Measurements from ENCODE around the gene POU2F3.

Gene POU2F3

DNA sequence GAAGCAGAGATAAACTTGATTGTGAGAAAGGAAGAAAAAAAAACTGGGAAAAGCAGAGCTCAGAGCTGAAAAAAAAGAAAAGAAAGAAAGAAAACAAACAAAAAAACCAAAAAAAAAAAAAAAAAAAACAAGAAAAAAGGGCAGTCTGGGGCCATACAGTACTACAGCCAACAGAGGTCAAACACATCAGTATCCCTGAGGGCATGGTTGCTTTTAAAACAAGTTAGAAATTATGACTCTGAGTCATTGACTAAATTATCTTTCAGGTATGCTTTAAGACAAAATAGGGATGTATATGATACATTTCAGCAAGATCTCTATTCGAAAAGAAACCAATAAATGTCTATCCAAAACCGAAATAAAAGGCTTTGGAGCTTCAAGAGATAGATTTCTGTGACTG is 48.1 kb downstream of the POU2F3 start:
- no peak for DNase-seq

GRCh38 chr11:120289426-120289825 is 49.5 kb downstream of the POU2F3 start:
- no peak for DNase-seq

DNA sequence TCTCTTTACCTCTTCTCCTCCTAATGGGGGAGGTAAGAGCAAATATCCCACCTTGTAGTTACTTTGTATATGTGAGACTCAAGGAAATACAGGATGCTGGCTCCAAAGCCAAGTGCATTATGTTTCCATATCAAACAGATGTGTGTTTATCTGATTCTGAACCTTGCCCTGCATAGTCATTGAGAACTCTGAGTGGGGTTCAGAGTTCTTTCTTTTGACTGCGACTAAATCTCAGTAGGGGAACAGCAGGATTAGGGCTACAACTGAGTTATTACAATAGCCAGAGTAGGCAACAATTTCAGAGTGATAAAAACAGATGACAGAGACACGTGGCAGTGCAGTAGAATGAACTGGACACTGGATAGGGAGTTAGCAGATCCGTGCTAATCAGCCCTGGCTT is 51.0 kb downstream of the POU2F3 start:
- no peak for DNase-seq

GRCh38 chr11:120293038-120293800 is 53.3 kb downstream of the POU2F3 start:
- DNase-seq = no peak

GRCh38 chr11:120294096-120294495 is 54.2 kb downstream of the POU2F3 start:
- no peak for DNase-seq

DNA sequence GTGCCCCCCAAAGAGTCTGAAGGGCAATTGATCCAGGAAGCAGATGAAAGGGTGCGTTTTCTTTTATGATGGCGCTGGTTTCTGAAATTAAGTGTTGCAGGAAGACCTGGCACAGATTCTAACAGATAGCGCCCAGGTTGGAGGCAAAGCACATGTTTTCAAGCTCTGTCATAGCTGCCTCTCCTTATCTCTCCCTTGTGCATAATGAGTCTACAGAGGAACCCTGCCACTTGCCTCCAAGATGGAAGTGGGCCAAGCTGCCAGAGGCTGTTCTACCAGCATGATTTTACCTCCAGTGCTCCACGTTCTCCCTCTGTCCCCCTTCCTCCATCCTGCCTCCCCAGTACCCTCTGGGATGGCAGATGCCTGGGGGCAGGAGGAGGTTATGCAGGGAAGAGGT is 55.2 kb downstream of the POU2F3 start:
- peak; percentile 11 for DNase-seq

- DNase-seq = no peak
Measured at GRCh38 chr11:120296554-120296953, 56.6 kb downstream of the POU2F3 start.

- DNase-seq = no peak
Measured at GRCh38 chr11:120298461-120298860, 58.5 kb downstream of the POU2F3 start.

DNA sequence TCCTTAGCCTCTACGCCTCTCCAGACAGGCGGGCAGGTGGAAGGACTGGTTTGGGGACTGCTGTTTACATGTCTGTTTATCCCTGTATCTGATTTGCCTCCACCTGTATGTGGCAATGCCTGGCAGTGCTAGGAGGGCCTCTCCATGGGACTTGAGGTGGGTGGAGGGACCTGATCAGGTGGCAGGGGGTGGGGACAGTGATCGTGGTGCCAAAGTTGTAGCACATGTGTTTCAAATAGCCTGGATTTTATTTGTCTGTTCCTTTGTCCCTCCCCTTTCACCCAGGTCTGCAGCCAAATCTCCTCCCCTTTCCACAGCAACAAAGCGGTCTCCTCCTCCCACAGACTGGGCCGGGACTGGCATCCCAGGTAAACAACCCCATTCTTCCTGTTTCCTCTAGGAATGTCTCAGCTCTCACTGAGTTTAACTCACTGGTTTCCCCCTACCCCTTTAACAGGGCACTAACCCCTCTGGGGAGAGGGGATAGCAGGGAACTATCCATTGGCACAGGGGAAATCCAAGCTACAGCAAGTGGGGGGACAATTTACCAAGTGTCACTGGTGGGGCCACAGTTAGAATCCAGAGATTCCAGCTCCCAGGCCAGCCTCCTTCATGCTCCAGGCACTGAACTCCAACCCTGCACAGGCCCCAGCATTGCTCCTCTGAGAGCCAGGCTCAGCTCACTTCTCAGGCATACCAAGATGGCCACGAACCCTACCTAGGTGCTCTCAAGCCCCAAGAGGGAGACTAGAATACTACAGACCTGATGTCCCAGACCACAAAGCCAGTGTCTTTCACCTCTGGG is 62.3 kb downstream of the POU2F3 start:
- no peak for DNase-seq

DNA sequence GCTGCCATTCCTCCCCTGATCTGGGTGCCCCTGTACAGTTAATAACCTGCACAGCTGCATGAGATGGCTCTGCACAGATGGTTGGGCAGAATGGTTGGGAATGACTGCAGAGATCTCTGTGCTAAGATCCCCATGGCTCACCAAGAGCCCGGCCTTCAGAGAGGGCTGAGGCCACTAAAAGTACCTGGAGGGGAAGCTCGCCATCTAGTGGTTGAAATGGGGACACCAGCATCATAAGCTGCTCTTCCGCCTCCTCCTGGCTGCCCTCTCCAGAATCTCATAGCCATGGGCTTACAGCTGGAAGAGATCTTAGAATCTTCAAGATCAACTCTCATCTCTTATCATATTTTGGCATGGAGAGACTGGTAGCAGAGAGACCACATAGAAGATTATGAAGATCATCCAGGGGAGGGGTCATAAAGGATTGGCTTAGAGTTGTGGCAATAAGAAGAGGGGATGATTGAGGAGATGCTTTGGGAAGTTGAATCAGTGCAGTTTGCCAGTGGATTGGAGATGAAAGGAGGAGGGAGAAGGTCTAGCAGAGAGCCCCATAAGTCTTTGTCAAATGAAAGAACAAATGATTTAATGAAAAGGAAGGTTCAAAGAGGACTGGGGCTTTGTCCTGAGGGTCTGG is 63.2 kb downstream of the POU2F3 start:
- peak; percentile 63 for DNase-seq

DNA sequence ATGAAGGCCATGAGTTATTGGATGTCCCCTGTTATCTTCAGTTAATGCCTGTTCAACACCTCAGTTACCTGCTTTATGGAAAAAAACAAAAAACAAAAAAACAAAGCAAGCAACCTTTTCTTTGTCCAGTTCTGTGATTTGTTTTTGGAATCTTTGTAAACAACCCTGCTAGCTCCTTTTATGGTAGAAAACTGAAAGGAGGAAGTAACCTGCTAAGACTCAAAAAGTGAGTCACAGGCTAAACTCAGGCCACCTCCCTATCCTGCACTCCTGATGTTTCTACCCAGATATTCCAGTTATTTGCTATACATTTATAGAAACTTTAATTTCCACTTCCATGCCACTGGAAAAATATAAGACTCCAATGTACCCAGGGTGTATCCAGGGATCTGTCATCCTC is 64.6 kb downstream of the POU2F3 start:
- peak; percentile 33 for DNase-seq

- no peak for DNase-seq
Measured at GRCh38 chr11:120305286-120305685, 65.3 kb downstream of the POU2F3 start.

DNA sequence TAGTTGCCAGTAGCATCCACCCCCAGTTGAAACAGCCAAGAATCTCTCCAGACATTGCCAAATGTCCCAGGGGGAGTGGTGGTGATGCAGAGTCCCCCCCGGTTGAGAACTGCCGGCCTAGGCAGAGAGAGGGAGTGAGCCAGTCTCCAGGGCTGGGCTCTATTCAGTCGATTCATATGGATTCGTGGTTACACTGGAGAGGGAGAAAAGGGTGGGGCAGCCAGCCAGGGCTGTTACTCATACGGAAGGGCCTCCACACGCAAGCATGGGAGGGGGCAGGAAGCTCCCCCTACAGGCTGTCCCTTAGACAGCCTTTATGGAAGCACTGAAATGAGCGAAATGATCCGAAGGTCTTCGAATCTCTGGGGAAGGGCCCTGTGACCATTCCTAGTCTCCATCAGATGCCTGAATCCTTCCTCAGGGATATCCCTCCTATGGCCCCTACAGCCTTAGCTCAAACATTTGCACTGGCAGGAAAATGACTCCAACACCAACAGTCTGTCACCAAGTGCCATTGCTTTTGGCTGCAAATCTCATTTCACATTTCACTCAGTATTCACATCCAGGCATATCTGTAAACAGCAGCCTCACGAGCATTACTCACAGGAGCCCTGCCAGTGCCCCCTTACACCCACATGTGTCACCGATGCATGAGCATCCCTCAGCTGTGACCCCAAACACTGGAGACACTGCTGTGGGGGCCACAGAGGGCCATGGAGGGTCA is 66.7 kb downstream of the POU2F3 start:
- DNase-seq = peak; percentile 96

GRCh38 chr11:120307476-120307875 is 67.5 kb downstream of the POU2F3 start:
- DNase-seq = no peak

DNA sequence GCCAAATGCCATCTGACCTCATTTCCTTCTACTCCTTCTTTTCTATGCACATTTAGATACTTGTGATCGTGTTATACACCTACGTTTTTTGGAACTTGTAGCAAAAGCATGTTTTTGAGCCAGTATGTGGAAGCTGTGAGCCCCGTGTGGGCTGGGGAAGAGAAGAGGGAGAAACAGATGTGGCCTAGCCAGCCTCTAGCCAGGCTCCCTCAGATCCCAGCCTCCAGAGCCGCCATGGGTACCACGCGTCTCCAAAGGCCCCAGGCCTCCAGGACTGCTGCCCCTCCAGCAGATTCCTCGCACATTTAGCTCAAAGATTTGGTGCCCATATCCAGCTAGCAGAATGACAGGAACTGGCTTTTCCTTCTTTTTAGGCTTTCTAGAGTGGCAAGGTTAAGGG is 68.1 kb downstream of the POU2F3 start:
- no peak for DNase-seq

DNA sequence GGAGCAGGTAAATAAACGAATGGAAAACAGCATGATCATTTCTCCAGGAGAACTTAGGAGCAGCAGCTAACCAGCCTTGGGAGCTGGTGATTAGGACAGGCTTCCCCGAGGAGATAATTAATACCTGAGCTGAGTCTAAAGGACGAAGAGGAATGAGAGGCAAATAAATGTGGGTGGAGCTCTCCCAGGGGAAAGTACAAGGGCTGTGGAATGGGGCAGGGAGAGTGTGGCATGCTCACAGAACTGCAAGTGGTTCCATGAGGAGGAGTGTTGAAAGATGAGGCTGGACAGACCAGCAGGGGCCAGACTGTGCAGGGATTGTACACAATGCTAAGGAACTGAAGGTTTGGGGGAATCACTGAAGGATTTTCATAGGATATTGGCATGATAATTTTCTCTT is 70.9 kb downstream of the POU2F3 start:
- no peak for DNase-seq

DNA sequence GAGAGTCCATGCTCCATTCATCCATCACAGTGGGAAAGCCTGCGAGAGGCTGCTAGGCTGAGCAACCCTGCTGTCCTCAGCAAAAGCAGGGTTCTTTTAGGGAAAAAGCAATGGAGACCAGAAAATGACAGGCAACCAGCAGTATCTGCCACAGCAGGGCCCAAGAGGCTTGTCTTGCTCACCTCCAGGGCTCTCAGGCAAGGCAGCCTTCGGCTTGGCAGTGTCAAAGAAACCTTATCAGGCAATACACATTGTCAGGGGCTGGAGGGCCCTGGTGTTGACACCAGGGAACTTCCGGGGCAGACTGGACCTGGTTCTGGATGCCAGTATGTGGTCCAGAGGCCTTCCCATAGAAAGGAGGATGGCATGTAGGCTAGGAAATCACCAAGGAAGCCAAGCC is 74.9 kb downstream of the POU2F3 start:
- no peak for DNase-seq

- DNase-seq = peak; percentile 61
Measured at GRCh38 chr11:120316880-120317688, 77.1 kb downstream of the POU2F3 start.

DNA sequence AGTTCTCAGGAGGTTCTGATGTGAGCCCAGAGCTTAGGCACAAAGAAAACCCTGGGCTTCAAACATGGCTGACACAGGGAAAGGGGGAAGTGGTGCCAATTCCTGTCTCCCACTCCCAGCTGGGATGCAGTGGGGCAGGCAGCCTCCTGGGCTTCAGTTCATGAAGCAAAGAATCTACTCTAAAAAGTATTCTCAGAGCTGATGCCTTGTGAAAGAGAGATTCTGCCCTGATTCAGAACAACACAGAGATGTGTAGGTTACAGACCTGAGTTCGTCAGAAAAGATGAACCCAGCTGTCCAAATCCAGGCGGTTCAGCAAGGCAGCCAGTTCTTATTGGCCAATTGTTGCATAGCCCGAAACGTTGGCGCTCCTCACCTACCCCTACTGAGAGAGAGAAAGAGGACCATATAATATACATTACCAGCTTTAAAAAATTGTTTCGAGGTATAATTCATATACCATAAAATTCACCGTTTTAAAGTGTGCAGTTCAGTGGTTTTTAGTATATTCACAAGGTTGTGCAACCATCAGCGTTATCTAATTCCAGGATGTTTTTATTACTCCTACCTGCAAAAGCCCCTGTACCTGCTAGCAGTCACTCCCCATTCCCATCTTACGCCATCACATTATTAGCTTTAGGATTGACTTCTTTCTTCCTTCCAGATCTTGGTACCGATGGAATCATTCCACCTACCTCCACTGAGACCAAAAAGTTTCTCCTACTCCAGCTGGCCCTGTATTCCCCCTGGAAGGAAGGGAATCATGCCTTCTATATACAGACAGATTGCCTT is 77.9 kb downstream of the POU2F3 start:
- DNase-seq = no peak

DNA sequence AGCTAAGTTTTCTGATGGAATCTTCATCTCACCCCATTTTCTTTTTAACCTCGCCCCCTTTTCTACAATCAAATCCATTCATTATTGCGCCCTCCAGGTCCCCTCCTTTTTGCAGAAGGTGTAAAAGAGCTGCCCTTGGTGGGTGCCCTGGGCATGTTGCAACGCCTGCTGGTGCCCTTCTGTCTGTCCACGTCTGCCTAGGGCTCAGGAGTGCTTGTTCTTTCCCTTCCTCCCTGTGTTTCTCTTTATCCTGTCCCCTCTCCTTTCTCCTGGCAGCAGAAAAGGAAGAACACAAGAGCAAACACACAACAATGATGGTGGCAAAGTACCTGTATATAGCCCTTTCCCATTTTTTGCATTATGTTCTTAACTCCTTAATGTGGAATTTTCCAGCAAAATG is 79.0 kb downstream of the POU2F3 start:
- DNase-seq = no peak
